Measurements from ENCODE around the gene PRSS56.
A peak's percentile ranks its signal among the peaks of the same experiment; 100 is the strongest.

PRSS56 gene

DNA sequence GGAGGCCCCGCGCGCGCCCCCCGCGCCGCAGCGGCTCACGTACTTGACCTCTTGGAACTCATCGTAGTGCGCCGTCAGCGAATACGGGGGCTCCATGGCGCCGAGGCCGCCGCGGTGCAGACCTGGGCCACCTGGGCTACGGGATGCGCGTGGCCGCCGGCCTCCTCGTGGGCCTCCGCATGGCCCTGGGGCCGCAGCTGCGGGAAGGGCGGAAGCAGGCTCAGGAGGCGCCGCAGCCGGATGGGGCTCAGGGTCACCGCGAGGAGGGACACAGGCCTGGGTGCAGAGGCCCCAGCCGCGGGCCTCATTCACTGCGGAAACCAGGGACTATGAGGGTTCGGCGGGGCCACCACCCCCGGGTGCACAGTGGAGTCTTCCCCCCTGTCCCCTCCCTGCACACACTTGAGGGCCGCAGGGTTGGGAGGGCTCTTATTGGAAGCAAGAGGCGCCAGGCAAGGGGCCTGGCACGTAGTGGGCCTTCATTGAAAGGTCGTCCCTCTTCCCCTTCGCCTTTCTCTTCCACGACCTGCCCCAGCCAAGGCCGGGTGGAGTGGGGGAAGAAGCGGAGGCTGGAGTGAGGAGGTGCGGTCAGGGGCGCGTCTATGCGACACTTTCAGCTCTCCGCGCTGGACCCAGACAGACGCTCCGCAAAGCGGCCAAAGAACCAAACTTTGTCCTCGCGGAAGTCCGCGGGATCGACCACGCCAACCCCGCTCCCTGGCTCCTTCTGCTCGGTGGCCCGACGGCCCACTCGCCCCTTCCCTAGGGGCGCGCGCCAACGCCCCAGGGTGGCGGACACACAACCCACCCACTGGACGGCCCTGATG lies 33.4 kb upstream of the PRSS56 start:
- no peak for DNase-seq

DNA sequence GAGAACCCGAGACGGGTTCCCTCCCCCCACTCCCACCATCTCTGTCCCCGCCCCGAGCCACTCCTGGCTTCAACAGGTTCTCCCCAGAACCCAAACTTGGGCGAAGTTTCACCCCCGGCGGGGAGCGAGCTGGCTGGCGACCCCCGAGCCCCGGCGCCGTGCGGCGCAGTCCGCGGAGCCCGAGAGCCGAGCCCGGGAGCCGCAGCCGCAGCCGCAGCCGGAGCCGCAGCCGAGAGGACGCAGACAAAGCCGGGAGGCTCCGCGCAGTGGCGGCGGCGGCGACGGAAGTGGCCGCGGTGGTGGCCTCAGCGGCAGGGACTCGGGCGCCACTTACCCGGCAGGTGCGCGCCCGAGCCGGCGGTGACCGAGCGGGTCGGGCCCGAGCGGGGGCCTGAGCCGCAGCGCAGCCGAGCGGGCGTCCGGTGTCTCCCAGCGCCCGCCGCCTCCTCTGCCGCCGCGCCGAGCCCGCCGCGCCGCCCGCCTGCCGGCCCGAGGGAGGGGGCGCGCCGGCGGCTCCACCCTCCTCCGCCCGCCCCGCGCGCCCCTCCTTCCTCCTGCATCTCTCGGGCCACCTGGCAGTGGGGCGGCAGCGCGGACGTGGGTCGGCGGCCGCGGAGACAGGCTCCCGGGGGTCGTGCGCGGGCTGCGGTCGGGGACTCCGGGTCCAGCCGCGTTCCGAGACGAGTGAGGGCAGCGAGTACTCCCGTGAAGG lies 32.6 kb upstream of the PRSS56 start, which contains the start of gene ECEL1:
Gene ECEL1 (minus strand): TSS at position 450 of the 712 bp plus-strand sequence. CDS start 1,181 bp downstream, outside the sequence.
- DNase-seq: no peak

DNA sequence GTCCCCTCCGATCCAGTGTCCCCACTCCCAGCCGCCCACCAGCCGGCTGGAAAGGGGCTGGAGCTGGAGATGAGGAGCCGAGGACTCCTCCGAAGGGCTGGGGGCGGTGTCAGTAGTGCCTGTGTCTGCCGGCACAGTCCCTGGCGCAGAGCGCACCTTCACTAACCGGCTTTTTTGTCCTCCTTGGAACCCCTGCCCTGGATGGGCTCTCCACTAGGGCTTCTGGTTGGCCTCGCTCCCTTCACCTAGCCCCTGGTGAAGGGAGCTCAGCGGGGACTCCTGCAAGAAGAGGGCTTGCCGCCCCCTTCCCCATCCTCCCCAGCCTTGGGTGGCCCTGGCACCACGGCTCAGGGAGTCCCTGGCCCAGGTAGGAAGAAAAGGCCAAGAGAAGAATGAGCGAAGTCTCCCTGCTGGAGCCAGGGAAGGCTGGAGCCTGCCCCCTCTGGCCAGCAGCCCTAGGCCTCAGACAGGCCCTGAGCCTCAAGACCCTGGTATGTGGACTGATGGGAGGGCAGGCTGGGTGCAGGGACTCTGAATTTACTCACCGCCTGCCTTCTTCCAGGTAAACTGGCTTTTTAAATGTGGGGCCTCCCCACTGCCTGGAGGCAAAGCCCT lies 32.0 kb upstream of the PRSS56 start:
- no peak for DNase-seq

DNA sequence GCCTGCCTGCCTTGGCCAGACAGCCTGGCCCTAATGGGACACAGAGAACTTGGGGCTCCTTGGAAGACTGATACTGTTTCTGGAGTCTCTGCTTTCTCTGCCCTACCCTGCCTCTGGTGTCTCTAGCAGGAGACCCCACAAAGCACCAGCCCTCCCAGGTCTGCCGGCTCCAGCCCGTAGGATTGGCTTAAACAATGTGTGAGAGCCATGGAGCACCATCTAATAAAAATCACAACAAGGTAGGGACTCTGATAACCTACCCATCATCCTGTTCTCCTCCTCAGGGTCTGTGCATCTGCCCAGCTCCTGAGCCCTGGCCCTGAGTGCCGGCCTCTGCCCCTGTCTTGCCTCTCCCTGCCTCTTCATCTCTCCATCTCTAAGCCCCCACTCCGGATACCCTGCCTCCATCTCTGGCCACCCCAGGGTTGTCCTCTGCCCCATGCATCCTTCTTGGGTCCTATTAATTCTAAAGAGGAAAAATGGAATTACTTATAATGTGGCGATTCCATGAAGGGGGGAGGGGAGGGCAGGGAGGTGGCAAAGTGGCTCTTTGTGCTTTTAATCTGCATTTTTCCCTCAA lies 31.4 kb upstream of the PRSS56 start:
- DNase-seq: no peak

DNA sequence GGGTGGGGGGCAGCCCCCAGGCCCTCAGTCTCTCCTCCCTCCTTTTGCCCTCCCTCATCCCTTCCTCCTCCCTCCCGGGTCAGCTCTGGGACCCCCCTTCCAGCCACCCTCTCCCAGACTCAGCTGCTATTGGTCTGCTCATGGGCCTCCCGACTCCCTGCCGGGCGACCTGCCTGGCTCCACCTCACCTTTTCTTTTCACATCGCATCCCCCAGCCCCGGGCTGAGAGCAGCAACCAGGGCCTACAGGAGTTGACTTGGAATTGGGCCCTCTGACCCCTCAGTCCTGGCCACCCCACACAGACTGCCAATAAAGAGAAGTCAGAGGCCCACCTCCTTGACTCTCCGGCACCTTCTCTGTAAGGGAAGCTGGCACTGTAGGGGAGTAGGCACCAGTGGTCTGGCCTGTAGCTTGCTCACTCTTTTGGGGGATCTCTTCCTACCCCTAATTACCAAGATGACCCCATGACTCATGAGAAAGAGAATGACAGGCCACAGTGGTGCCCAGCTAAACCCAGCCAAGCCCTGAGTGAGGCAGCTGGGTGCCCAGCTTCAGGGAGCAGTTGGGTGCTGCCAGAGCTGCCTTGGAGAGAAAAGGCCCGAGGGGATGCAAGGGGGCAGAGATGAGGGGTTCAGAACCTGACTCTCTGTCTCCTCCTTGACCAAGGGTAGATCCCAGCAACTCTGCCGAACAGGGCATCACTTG lies 30.5 kb upstream of the PRSS56 start:
- DNase-seq: no peak

DNA sequence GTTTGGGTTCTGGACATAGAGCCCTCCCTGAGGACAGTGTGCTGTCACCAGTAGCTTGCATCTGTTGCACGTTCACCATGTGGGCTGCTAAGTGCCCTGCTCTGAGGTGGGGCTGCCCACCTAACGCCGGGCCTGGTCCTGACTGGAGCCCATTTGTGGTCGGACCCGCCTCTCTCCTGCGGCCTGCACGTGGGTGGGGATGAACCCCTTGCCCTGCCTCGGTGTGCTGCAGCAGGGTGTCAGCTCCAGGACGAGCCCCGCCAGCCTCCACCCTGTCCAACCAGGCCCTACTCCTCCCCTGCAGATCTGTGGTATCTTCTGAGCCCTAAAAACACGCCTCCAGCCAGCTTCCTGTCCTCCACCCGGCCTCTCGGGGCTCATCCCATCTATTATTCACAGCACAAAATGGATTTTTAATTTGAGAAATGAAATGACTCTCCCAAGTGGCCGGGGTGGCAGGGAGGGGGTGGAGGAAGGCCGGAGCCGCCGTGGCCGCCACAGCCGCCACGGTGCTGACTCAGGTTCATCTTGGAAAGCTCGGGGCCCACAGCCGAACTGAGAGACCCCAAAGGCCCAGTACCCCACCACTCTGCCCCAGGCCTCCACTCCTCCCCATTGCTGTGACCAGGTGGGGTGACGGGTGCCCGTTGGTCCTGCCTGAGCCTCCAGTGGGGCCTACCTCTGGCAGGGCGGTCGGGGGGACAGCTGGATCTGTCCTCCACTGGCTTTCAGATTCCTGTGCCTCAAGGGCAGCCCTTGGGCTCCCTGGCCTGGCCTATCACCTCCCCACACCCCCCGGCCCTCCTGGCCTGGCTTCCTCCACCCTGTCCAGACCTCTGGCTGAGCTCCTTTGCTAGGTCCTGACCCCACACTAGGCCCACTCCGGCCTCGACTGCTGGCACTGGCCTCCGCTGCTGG lies 29.7 kb upstream of the PRSS56 start:
- DNase-seq: peak; percentile 24

DNA sequence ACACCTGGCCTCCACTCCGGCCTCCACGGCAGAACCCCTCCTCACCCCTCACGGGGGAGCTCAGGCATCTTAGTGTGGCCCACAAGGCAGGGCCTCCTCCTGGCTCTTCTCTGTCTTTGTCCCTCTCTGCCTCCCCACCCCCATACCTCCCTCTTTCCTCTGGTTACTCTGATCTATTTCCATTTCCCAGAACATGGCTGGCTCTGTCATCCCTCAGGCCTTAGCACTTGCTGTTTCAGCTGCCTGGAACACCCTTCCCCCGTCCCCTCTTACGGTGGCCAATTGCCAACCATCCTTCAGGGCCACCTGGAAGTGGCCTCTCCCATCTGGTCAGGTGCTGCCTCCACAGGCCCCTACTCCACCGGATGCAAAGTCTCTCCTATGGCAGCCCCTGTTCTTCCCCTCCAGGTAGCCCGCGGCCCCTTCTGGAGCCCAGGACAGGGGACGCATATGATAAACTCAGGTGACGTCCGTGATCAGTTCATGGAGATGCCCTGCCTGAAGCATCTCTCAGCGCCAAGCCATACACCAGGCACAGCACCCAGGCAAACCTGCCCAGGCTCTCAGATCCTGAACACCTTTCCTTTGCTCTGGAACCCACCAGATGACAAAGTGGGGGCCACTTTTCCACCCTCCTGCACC lies 28.9 kb upstream of the PRSS56 start:
- DNase-seq: no peak

DNA sequence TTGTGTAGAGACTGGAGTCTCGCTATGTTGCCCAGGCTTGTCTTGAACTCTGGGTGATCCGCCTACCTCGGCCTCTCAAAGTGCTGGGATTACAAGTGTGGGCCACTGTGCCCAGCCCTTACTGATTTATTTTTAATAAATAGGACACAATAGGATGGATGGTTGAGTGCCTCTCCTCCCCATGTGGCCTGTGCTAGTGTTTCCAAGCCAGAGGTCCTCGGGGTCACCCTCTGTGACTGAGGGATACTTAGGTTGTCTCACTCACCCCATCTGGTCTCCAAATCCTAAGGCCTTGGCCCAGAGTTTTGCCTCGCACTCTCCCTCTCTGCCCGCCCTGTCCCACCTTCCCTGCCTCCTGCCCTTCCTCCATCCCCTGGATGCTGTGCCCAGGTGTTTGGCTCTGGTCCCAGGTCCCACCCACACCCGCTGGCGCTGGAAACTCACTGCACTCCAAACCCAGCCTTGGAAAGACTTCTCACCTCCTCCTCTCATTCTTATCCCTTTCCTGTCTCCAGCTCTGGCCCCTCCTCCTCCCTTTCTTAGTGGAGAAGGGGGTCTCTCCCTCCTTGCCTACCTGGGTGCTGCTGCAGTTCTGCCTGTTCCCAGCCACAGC lies 27.8 kb upstream of the PRSS56 start:
- DNase-seq: no peak

DNA sequence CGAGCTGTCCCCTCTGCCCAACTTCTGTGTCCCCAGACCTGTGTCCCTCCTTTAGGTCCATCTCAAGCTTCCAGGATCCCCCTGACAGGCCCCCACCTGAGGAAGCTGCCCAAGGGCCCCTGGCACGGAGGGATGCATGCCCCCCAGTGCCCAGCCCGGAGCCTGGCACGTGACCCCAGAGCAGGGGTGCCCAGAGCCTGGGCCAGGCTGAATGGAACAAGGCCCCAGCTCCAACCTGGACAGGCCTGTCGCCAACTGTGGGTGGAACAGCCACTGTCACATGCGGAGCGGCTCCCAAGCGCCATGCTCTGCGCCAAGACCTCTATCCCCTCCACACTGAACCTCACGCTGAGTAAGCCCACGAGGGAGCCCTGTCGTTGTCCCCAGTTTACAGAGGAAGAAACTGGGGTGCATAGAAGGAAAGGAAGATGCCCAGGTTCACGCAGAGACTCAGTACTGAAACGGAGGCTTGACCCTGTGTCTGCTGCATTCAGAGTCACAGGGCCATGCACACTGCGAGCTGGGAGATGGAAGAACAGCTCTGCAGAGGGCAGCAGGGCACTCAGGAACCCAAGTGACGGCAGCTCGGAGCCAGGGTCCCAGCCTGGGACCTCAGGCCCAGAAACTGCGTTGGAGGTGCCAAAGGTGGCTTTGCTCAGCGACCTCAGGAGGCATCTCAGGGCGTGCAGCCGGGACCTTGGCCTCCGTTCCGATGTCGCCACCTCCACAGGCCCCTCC lies 27.1 kb upstream of the PRSS56 start:
- DNase-seq: no peak

DNA sequence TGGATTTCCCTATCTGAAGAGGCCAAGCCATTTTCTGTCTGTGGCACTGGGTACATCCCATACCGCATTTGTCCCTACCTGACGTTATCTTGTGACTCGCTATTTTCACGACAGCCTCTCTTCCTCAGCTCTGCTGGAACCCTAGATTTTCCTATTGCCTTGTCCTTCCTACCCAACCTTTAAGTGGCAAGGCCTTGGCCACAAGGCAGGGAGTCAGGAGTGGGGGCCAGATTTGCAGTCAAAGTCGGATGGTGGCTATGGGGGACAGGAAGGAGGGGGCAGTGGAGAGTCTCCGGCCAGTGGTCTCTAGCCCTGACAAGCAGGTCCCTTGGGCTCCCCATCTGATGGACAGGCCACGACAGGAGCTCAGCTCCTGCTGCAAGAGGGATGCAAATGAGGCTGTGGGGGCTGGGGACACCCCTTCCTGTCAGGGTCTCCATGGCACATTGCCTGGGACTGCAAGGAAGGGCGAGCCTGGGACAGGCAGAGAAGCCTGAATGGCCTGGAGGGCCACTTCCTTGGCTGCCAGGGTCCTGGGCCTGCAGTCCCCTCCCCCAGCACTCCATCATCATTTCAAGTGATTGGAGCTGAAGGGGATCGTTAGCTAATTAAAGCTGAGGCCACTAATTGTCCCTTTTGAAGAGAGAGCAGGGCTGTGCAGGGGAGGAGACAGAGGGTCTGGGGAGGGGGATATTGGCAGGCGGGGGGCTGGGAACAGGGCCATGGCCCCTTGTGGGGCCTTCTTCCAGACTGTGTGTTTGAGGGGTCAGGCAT lies 26.3 kb upstream of the PRSS56 start:
- no peak for DNase-seq

DNA sequence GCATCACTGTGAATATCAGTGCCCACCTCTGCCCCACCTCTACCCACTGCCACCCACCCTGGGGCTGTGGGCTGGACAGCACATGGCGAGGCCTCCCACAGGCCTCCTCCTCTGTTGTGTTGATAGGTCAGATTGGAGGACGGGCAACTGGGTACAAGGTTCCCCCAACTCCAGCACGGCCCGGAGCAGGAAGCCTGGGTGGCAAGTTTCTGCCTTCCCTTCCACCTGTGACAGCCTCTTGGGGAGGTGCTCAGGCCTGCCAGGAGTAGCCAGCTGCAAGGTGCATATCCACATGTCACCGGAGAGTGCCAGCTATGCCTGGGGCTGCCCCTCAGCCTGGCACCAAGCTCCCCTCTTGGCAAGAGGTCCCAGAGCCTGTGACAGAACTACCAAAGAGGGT lies 25.6 kb upstream of the PRSS56 start:
- DNase-seq: no peak

DNA sequence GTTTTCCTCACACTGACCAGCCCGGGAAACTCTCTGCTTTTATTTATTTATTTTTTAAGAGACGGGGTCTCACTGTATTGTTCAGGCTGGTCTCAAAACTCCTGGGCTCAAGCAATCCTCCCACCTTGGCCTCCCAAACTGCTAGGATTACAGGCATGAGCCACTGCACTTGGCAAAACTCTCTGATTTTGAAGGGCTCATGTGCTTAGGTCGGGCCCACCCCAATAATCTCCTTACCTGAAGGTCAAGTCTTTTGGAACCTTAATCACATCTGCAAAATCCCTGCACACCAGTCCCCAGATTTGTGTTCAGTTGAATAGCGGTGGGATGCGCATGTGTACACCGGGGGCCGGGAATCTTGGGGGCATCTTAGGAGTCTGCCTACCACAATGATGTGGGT lies 24.9 kb upstream of the PRSS56 start:
- DNase-seq: no peak

DNA sequence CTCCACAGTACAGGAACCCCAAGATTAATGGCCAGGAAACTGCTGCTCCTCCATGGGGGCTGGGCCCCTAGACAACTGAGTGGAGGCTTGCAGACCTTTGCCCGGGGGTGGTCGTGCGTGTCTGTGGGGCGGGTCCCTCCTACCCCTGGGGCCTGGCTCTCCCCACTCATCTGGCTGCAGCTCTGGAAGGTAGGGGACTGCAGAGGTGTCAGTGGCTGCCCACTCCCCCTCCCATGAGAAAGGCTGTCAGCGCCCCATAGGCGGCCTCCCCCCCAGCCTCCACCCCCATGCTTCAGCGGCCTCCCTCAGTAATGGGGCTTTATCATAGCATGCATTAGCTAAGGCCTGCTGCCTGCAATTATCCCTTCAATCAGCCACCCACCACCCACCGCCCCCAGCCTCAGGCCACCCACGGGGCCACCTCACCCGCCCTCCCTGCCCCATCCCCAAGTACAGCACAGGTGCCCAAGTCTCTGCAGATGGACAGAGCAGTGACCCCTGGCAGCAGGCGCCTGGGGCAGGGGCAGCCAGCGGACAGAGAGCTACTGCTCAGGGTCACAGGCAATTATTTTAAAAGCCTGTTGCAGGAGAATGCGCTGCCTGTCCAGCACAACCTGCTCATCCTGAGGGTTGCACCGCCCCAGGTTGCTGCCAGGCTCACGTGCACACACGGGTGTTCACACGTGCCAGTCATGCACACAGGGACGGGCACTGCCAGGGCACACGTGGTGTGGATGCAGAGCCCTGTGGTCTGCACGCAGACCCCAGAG lies 23.5 kb upstream of the PRSS56 start:
- DNase-seq: no peak

DNA sequence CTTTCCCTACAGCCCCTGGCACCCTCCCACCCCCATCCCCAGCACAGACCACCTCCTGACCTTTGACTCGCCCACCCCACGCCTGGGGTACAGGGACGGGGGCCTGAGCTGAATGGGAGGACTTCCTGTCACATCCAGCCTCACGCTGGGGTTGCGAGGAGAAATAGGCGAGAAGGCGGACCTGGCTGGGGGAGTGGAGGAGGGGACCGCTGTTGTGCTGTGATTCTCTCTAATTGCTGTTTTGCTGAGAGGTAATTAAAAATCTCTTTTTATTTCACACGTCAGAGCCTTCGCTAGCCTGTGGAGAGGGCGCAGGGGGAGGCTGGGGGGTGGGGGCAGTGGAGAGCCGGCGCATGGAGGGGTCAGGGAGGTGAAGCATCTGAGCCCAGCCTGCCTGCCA lies 22.8 kb upstream of the PRSS56 start:
- no peak for DNase-seq

DNA sequence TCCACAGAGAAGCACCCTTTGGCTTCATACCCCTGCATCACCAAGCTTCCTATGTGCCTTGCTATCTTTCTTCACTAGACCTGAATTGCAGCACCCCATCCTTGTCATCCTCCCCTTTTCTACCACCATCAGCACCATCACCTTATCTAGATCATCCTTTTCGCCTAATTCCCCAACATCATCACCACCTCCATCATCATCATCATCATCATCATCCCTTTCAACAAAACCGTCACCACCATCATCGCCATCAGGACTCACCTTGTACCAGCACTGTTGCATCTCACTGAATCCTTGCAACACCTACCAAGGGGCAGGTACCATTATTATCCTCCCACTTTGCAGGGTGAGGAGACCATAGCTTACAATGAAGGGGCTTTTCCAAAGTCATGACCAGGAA lies 21.7 kb upstream of the PRSS56 start:
- no peak for DNase-seq

DNA sequence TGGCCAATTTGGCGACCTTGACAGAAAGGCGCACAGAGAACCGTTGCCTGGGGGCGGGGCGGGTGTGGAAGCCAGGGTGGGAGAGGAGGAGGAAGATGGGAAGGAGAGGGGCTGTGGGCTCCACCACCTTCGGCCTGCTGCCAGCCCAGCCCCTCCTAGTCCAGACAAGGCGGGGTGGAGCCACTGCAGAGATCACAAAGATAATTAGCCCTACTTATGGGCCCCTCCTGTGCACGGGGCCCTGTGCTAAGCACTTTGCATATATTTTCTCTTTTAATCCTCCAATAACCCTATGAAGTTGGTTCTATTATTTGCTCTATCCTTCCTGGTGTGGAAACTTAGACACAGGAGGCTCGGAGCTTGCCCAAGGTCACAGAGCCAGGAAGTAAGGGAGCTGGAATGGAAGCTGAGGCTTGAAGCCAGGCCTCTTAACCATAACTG lies 18.8 kb upstream of the PRSS56 start:
- no peak for DNase-seq

DNA sequence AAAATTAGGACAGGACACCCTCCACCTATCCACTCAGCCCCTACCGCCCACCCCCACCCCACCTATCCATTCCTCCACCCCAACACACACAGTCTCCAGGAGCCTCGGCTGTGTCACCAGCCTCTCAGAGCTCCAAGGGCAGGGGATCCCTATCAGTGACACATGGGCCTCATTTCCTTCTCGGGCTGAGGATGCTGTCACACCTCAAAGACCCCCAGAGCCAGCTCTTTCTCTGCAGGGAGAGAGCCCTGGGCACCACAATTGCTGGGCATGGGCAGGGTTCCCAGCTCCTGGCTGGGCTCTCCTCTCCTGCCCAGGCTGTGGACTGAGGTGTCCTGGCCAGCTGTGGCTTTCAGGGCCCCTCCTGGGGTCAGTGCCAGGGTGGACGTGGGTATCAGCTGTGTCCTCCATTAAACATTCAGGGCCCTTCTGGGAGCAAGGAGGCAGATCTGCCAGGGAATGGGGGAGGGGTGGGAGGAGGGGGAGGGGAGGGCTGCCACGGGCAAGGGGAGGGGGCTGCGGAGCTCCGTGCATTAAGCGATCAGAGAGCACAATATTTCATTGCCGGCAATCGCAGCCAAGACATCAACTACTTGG lies 18.3 kb upstream of the PRSS56 start:
- DNase-seq: no peak

DNA sequence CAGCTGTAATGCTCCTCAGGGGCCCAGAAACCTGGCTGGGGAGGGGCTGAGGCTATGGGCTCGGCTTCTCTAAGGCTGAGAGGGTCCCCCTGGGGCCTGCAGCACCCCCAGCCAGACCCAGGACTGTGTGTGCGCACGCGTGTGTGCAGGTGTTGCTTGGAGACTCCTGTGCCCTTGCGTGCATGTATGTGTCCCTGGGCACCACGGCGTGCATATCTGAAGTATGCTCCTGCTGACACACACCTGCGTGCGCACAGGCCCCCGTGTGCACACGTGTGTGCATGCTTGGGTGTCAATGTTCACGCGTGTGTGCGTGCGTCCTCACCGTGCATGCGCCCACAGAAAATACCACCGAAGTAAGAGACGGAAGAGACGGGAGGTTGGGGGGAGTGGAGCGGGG lies 17.7 kb upstream of the PRSS56 start:
- DNase-seq: no peak

All from right forelimb (tissue), 1 donor.